Urothelium cell line (cell line): Measurements from ENCODE around the gene LCOR.
"Not testable (repeated sequence)": the region's sequence is repeated elsewhere in the genome, so short reads cannot be mapped to it uniquely, and the experiment has no call there.

Experiments used
- DNase-seq: peaks from one replicate; pipeline ENCODE4 v3.0.0; 2011; ENCODE audit warnings: low spot score, mixed read lengths
- FAIRE-seq: peaks from 2 replicates; lab custom pipeline; 2011; peaks lifted over from hg19 to GRCh38; lab: Jason Lieb, UNC

LCOR gene

DNA sequence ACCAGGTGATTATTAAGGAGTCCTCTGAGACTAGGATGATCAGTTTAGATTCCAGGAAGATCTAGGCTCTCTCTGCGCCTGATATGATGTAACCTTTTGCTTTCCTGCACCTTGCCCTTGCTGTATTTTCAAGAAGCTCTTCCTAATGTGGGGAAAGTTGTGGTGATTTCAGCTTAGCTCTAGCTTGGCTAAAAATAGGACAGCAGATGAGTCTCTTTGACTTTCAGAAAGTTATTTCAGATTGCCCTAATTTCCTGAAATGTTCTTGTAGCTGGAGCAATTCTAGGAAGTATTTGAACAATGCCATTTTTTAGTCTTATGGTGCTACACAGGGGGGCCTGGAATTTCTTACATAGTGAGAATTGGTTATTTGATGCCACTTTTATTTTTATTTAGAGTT lies 3.8 kb downstream of the LCOR start:
- FAIRE-seq: no peak
- no peak for DNase-seq

GRCh38 chr10:96838529-96838928 lies 6.4 kb downstream of the LCOR start:
- FAIRE-seq (no peak), DNase-seq (no peak)

DNA sequence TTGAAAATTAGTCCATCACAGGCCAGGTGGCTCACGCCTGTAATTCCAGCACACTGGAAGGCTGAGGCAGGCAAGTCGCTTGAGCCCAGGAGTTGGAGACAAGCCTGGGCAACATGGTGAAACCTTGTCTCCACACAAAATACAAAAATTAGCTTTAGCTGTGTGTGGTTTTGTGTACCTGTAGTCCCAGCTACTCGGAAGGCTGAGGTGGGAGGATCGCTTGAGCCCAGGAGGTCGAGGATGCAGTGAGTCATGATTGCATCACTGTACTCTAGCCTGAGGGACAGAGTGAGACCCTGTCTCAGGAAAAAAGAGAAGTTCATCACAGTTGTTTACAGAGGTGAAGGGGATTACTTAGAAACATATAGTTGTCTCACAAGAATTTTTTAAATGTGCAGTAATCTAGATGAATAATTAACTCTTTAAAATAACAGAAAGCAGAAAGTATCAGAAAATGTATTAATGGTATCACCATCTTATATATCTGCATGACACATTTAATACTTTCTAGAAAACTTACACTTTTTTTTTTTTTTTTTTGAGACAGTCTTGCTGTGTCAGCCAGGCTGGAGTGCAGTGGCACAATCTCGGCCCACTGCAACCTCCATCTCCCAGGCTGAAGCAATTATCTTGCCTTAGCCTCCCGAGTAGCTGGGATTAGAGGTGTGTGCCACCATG lies 8.9 kb downstream of the LCOR start:
- FAIRE-seq: no peak
- DNase-seq: no peak

- DNase-seq (no peak), FAIRE-seq (no peak)
These were observed 11.0 kb downstream of the LCOR start for GRCh38 chr10:96842896-96843723.

GRCh38 chr10:96843823-96844222 lies 11.7 kb downstream of the LCOR start:
- no peak for FAIRE-seq
- DNase-seq: no peak

- DNase-seq (no peak), FAIRE-seq (no peak)
These were observed 14.3 kb downstream of the LCOR start for GRCh38 chr10:96846395-96846794.

DNA sequence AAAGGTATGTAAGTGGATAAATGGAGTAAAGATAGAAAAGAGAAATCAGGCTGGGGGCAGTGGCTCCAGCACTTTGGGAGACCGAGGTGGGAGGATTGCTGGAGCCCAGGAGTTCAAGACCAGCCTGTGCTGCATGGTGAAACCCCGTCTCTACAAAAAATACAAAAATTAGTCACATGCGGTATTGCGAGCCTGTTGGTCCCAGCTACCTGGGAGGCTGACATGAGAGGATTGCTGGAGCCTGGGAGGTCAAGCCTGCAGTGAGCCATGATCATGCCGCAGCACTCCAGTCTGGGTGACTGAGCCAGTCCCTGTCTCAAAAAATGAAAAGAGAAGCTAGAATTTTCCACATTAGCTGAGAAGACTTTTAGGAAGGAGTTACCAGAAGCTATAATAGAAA lies 14.8 kb downstream of the LCOR start:
- FAIRE-seq (no peak), DNase-seq (no peak)

DNA sequence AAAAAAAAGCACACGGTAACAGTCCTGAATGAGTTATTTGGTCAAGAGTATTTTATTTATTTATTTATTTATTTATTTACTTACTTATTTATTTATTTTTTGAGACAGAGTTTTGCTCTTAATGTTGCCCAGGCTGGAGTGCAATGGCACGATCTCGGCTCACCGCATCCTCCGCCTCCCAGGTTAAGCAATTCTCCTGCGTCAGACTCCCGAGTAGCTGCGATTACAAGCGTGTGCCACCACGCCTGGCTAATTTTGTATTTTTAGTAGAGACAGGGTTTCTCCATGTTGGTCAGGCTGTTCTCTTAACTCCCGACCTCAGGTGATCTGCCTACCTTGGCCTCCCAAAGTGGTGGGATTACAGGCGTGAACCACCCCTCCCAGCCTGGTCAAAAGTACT lies 15.3 kb downstream of the LCOR start:
- DNase-seq, FAIRE-seq: not testable (repeated sequence)

DNA sequence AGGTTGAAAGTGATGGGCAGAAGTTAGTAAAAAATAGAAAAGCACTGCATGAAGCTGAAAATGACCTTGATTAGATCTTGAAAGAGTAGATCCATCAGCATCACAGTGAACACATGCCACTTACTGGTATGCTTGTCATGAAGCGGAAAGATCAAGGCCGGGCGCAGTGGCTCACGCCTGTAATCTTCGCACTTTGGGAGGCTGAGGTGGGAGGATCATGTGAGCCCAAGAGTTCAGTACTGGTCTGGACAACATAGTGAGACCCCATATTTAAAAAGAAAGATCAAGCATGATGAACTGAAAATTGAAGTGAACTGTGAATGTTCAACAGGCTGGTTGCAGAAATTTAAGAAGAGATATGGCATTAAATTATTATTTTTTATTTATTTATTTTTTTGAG lies 18.0 kb downstream of the LCOR start:
- no peak for FAIRE-seq
- DNase-seq: no peak

DNA sequence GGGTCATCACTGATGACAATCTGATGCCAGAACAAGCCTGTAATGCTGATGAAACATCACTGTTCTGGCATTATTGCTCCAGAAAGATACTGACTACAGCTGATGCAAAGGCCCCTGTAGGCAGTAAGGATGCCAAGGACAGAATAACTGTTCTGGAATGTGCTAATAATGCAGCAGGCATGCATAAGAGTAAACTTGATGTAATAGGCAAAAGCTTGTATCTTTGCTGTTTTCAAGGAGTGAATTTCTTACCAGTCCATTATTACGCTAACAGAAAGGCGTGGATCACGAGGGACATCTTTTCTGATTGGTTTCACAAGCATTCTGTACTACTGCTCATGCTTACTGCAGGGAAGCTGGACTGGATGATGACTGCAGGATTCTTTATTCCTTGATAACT lies 18.7 kb downstream of the LCOR start:
- DNase-seq: no peak
- no peak for FAIRE-seq

DNA sequence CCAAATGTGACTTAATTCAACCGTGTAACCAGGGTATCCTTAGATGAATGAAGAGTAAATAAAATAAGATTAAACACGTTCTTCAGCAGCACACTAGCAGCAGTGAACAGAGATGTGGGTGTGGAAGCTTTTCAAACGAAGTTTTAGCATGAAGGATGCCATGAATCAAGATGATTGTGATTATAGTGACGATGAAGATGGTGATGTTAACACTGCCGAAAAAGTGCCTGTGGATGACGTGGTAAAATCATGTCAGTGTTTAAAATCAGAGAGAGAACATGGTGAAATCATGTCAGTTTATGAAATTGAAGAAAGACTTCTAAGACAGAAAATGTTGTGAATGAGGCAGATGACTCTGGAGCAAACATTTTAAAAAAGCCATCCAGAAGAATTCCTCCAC lies 19.2 kb downstream of the LCOR start:
- DNase-seq (no peak), FAIRE-seq (no peak)

DNA sequence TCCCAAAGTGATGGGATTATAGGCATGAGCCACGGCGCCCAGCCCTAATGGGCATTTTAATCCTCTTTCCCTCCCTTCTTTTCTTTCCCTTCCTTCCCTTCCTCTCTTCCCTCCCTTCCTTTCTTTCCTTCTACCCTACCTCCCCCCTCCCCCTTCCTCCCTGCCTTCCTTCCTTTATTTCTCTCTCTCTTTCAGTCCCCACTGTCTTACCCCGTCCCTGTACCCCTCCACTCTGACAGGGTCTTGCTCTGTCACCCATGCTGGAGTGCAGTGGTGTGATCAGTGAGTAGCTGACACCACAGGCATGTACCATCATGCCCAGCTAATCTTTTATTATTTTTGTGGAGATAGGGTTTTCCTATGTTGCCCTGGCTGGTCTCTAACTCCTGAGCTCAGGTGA lies 24.2 kb downstream of the LCOR start:
- FAIRE-seq (no peak), DNase-seq (no peak)

DNA sequence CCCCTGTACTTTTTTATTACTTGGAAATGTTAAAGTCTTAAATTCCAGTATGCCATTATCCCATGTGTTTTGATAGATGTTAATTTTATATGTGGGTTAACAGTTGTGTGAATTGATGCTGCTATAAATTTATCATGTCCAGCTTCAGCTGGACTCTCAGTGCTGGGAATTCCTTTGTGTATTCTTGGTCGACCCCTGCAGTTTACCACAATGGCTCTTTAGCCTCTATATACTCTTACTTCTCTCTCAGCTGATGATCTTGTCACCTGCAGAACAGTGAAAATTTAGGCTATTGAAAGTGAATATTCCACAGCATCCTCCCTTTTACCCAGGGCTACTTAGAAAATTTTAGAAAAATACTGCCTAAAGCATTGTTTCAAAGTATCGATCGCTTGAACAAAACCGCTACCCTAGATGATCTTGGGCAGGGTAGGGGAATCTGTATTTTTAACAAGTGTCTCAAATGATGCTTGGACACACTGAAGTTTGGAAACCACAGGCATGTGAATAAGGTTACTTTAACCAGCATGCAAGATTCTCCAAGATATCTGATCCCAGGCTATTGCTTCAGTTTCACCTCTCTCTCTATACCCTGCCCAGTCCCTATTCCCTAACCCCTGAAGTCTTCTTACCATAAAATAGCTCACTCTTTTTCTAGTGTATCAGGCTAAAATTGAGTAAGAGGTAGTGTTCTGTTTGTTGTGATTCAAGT lies 25.4 kb downstream of the LCOR start:
- DNase-seq (no peak), FAIRE-seq (no peak)

GRCh38 chr10:96858038-96858705 lies 26.1 kb downstream of the LCOR start:
- DNase-seq (no peak), FAIRE-seq (no peak)

GRCh38 chr10:96858706-96859050 lies 26.6 kb downstream of the LCOR start:
- DNase-seq (no peak), FAIRE-seq (no peak)

DNA sequence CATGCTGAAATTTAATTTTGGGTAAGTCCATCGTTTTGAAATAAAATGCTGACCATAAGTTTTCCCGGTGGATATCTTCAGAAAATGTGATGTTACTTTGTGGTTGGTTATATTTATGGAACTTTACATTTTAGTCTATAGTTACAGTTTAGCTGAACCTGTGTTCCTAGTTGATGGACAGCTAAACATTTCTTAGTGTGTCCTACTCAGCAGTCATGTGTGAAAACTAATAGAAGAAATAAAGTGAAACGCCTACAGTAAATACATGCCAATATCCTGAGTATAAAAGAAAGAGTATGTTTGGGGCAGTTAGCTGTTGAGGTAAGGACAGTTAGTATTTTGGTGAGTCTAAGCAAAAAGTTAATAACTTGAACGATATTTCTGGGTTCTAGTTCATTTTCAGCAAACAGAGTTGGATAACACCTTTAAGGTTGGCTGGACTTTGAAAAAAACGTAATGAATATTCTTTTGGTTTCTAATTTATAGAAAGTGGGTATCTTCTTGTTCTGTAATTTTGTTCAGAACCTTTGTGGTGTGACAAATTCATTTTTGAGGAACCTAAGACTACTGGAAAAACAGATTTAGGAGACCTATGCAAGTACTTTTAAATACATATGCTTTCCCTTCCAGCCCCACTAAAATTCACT lies 28.7 kb downstream of the LCOR start:
- no peak for FAIRE-seq
- no peak for DNase-seq

DNA sequence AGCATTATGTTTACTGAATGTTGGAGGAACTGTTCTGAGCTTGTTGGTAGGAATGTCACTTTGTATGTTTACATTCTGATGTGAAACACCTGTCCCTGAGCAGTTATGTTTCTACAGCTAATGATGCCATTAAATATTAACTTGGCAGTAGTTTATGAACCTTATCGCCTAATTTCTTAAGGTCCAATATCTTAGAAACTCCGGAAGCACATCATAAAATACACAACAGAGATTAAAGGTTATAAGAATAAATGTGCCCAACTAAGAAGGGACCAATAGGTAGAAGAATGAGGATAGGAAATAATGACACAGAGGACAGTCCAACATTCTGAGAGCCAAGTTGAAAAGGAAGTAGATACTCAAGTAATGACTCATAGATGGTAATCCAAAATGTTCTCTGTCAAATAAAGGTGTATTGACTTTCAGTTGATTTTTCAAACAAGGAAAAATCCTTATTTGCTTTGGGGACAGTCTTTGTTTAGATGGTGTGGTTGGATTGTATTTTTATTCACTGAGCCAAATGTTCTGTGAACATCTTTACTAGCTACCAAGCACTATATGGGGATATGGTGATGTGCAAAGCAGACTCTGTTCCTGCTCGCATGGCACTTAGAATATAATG lies 31.9 kb downstream of the LCOR start:
- no peak for FAIRE-seq
- peak; percentile 56 for DNase-seq

DNA sequence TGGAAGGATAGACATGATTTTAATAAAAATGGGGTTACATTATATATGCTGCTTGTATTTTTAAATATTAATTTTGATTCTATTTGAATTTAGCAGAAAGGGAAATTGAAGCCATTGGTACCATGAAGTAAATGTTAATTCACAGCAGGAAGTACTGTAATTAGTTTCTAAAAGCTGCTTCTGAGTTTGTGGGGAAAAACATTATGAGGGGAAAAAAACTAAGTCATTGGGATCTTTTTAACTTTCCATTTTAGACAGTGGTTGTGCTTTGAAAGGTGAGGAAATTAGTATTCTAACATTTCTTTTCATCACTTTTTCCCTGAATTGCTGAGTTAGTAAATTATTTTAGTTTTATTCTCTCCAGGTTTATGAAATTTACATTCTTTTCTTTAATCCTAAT lies 41.0 kb downstream of the LCOR start:
- FAIRE-seq (no peak), DNase-seq (no peak)

GRCh38 chr10:96873756-96874467 lies 41.8 kb downstream of the LCOR start:
- FAIRE-seq: no peak
- no peak for DNase-seq

GRCh38 chr10:96878057-96878456 lies 46.0 kb downstream of the LCOR start:
- DNase-seq (no peak), FAIRE-seq (no peak)
